ENCODE data around the gene CCDC170. TPM values are rescaled to one million over a fixed set of nuclear protein-coding genes. Genes with fewer than 3 reads are reported as not detected.

Gene CCDC170
- total and polyA plus RNA-seq, 2 of the 8 experiments (the other 6 are each of a cell fraction or from before 2014, with no cell fraction given): 0.06 to 0.09 TPM

DNA sequence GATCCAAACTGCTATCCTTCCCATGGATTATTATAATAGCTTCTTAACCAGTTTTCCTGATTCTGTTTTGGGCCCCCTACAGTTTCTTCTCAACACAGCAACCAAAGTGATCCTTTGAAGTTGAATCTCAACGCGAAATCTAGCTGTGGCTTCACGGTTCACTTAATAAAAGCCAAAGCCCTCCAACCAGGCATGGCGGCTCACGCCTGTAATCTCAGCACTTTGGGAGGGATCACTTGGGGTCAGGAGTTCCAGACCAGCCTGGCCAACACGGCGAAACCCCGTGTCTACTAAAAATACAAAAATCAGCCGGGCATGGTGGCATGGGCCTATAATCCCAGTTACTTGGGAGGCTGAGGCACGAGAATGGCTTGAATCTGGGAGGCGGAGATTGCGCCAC is 45.2 kb upstream of the CCDC170 start:
- Histone ChIP-seq H2AFZ (ENCODE audit: low read length) (no peak overlapping the region), H3K9ac (replicated peaks in 1 of 4; ENCODE audit: extremely low read depth in 1 of 4, low read depth in 3 of 4, low read length in 3 of 4) (no peak overlapping the region), H2BK5ac (ENCODE audit: low read depth, low read length) (no peak overlapping the region), H4K8ac (ENCODE audit: extremely low read depth, insufficient read depth, low read length) (no peak overlapping the region), H3K4me1 (replicated peaks in 1 of 4; ENCODE audit: control insufficient read depth in 3 of 4, insufficient read depth in 4 of 4, low read length in 3 of 4) (no peaks in the 10 kb centered on the region; a peak in 1 of 7 replicates), H3K79me2 (ENCODE audit: control insufficient read depth in 1 of 2, insufficient read depth in 2 of 2, low read length in 2 of 2) (peaks cover 12 to 68% of the 10 kb centered on the region in 2 experiments), H2BK20ac (ENCODE audit: low read length) (no peak overlapping the region), H3K27ac (ENCODE audit: low read depth, low read length) (no peak overlapping the region), H2AK5ac (ENCODE audit: low read depth, low read length) (no peak overlapping the region), H4K91ac (replicated peaks; ENCODE audit: insufficient read length, low read length) (no peak overlapping the region), H2BK120ac (replicated peaks; ENCODE audit: low read depth, low read length) (no peak overlapping the region), H3K36me3 (ENCODE audit: control insufficient read depth in 2 of 4, insufficient read depth in 4 of 4, low read length in 3 of 4) (peaks cover 0 to 11% (median 5%) of the 10 kb centered on the region in 4 experiments; a peak in 6 of 8 replicates), H3K56ac (replicated peaks; ENCODE audit: insufficient read length, low read depth, low read length) (no peak overlapping the region), H3K27me3 (replicated peaks in 1 of 4; ENCODE audit: control insufficient read depth in 3 of 4, extremely low read depth in 1 of 4, insufficient read depth in 3 of 4, low read length in 3 of 4) (no peaks in the 10 kb centered on the region), H3K23me2 (ENCODE audit: low read depth, low read length) (no peaks in the 10 kb centered on the region; the same call in 1 of the 2 replicates), H3K23ac (ENCODE audit: insufficient read length) (no peak overlapping the region), H4K20me1 (replicated peaks in 1 of 2; ENCODE audit: control insufficient read depth in 1 of 2, insufficient read depth in 2 of 2, low read length in 2 of 2) (peaks cover 2 to 3% of the 10 kb centered on the region in 2 experiments), H3K4ac (replicated peaks; ENCODE audit: insufficient read length, low read depth, low read length) (no peak overlapping the region), H3K4me2 (ENCODE audit: insufficient read depth in 1 of 2, low read depth in 2 of 2, low read length in 2 of 2) (no peak overlapping the region), H2BK12ac (ENCODE audit: low read depth, low read length) (no peak overlapping the region), H3K79me1 (ENCODE audit: low read depth, low read length) (peaks cover 2% of the 10 kb centered on the region), H3K4me3 (ENCODE audit: extremely low read depth in 1 of 4, insufficient read depth in 2 of 4, low read depth in 3 of 4, low read length in 4 of 4) (no peak overlapping the region), H3K18ac (ENCODE audit: extremely low read depth, low read length) (no peak overlapping the region), H2BK15ac (ENCODE audit: low read length) (no peak overlapping the region), H3K9me3 (ENCODE audit: insufficient read depth in 2 of 2, low read depth in 1 of 2, low read length in 1 of 2) (peaks cover 0 to 3% of the 10 kb centered on the region in 2 experiments; a peak in 1 of 4 replicates), H4K5ac (ENCODE audit: insufficient read length, low read depth, low read length) (no peak overlapping the region), H3K14ac (ENCODE audit: insufficient read length) (no peak overlapping the region)
- no peak for DNase-seq (ENCODE audit: low read depth in 1 of 2, low spot score in 2 of 2)
- TF ChIP-seq GTF2F1 (IDR thresholded peaks at IDR 0.05; ENCODE audit: borderline replicate concordance, low read depth, low read length): no peak
- TF ChIP-seq KDM1A (IDR thresholded peaks at IDR 0.05; ENCODE audit: borderline replicate concordance, low read length): no peak
- TF ChIP-seq RXRA (IDR thresholded peaks at IDR 0.05; ENCODE audit: insufficient read depth, low read depth, low read length): no peak
- TF ChIP-seq RFX5 (IDR thresholded peaks at IDR 0.05; ENCODE audit: borderline replicate concordance, low read depth, low read length): no peak
- TF ChIP-seq SIN3A (conservative IDR thresholded peaks at IDR 0.05 in 1 of 2, IDR thresholded peaks at IDR 0.05 in 1 of 2; ENCODE audit: low read depth in 1 of 2, low read length in 2 of 2): no peak
- TF ChIP-seq CBX8 (IDR thresholded peaks at IDR 0.05; ENCODE audit: borderline replicate concordance, low read depth, low read length): no peak
- TF ChIP-seq, protein P1, sequence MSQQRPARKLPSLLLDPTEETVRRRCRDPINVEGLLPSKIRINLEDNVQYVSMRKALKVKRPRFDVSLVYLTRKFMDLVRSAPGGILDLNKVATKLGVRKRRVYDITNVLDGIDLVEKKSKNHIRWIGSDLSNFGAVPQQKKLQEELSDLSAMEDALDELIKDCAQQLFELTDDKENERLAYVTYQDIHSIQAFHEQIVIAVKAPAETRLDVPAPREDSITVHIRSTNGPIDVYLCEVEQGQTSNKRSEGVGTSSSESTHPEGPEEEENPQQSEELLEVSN (IDR thresholded peaks at IDR 0.05): no peak
- TF ChIP-seq ZNF274 (IDR thresholded peaks at IDR 0.05; ENCODE audit: borderline replicate concordance, extremely low read depth, low read length): no peak
- no peak for TF ChIP-seq SAP30 (IDR thresholded peaks at IDR 0.05; ENCODE audit: insufficient read depth, insufficient replicate concordance, low read length)
- TF ChIP-seq, protein P2, sequence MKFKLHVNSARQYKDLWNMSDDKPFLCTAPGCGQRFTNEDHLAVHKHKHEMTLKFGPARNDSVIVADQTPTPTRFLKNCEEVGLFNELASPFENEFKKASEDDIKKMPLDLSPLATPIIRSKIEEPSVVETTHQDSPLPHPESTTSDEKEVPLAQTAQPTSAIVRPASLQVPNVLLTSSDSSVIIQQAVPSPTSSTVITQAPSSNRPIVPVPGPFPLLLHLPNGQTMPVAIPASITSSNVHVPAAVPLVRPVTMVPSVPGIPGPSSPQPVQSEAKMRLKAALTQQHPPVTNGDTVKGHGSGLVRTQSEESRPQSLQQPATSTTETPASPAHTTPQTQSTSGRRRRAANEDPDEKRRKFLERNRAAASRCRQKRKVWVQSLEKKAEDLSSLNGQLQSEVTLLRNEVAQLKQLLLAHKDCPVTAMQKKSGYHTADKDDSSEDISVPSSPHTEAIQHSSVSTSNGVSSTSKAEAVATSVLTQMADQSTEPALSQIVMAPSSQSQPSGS (IDR thresholded peaks at IDR 0.05; ENCODE audit: low read length): no peak
- FAIRE-seq: no peak
- CTCF ChIA-PET (ENCODE audit: partially characterized antibody): interaction anchor here (1.1 kb wide), 1 partner anchor 15 kb away, joined by 3 read pairs; no protein-coding TSS in a partner anchor
- 96% methylated on average over 12 of the region's 12 CpGs; no CpG with 5 or more reads in 1 of the 2 experiments for whole genome bisulfite sequencing, 2 experiments (ENCODE audit: extremely low coverage in 1 of 2, insufficient coverage in 1 of 2, insufficient read length in 1 of 2, insufficient replicate concordance in 2 of 2, low coverage in 1 of 2, low lambda C conversion rate in 2 of 2, missing lambda C conversion rate in 1 of 2)
- POLR2A ChIA-PET (ENCODE audit: partially characterized antibody): interaction anchor here (0.5 to 1.1 kb wide), 3 partner anchors 9 to 236 kb away, joined by 3 read pairs; no protein-coding TSS in a partner anchor
